Measurements from ENCODE around the gene GOLGB1.

The GOLGB1 gene

GRCh38 chr3:121660356-121661171, 89.0 kb downstream of the GOLGB1 start, which contains the start of gene HCLS1:
Gene HCLS1 (minus strand): TSS chr3:121660903. CDS start chr3:121658347, 2,556 bp downstream.
- Histone ChIP-seq H3K36me3 (ENCODE audit: insufficient read depth, low read length) (peaks cover 19% of the 10 kb centered on the region; the same call in 1 of the 2 replicates), H3K27ac (ENCODE audit: low read depth, low read length) (no peak within 1 kb of the TSS), H3K27me3 (ENCODE audit: insufficient read depth, low read length) (no peaks in the 10 kb centered on the region), H3K4me3 (ENCODE audit: low read depth, low read length) (no peak within 1 kb of the TSS), H3K79me2 (ENCODE audit: control insufficient read depth, insufficient read depth, low read length, unreplicated experiment) (no peaks in the 10 kb centered on the region), H2AFZ (ENCODE audit: low read length, unreplicated experiment) (no peak within 1 kb of the TSS), H3K4me1 (ENCODE audit: control insufficient read depth, insufficient read depth, low read length, unreplicated experiment) (peaks cover 6% of the 10 kb centered on the region)

GRCh38 chr3:121659586-121659985, 90.0 kb downstream of the GOLGB1 start:
- H3K27ac ChIP-seq (ENCODE audit: low read depth, low read length) = no peak overlapping the region
- no peak overlapping the region for H3K4me3 ChIP-seq (ENCODE audit: low read depth, low read length)
- no peak overlapping the region for H2AFZ ChIP-seq (ENCODE audit: low read length, unreplicated experiment)
- H3K4me1 ChIP-seq (ENCODE audit: control insufficient read depth, insufficient read depth, low read length, unreplicated experiment) = peaks cover 6% of the 10 kb centered on the region
- H3K79me2 ChIP-seq (ENCODE audit: control insufficient read depth, insufficient read depth, low read length, unreplicated experiment) = no peaks in the 10 kb centered on the region
- H3K27me3 ChIP-seq (ENCODE audit: insufficient read depth, low read length) = no peaks in the 10 kb centered on the region
- H3K36me3 ChIP-seq (ENCODE audit: insufficient read depth, low read length) = peaks cover 10% of the 10 kb centered on the region; the same call in 1 of the 2 replicates

GRCh38 chr3:121658716-121659435, 90.7 kb downstream of the GOLGB1 start:
- Histone ChIP-seq H3K4me1 (ENCODE audit: control insufficient read depth, insufficient read depth, low read length, unreplicated experiment) (peaks cover 6% of the 10 kb centered on the region), H3K4me3 (ENCODE audit: low read depth, low read length) (no peak overlapping the region), H2AFZ (ENCODE audit: low read length, unreplicated experiment) (no peak overlapping the region), H3K27me3 (ENCODE audit: insufficient read depth, low read length) (no peaks in the 10 kb centered on the region), H3K79me2 (ENCODE audit: control insufficient read depth, insufficient read depth, low read length, unreplicated experiment) (no peaks in the 10 kb centered on the region), H3K27ac (ENCODE audit: low read depth, low read length) (no peak overlapping the region), H3K36me3 (ENCODE audit: insufficient read depth, low read length) (peaks cover 7% of the 10 kb centered on the region; the same call in 1 of the 2 replicates)

GRCh38 chr3:121654493-121655385, 94.8 kb downstream of the GOLGB1 start:
- Histone ChIP-seq H3K4me3 (ENCODE audit: low read depth, low read length) (no peak overlapping the region), H3K79me2 (ENCODE audit: control insufficient read depth, insufficient read depth, low read length, unreplicated experiment) (no peaks in the 10 kb centered on the region), H2AFZ (ENCODE audit: low read length, unreplicated experiment) (no peak overlapping the region)

GRCh38 chr3:121651684-121652083, 97.9 kb downstream of the GOLGB1 start:
- H3K27ac ChIP-seq (ENCODE audit: low read depth, low read length) = 0 out of 2 replicates have a peak overlapping the region, but pooled peaks have one; percentile 17
- no peaks in the 10 kb centered on the region for H3K36me3 ChIP-seq (ENCODE audit: insufficient read depth, low read length)
- no peaks in the 10 kb centered on the region for H3K79me2 ChIP-seq (ENCODE audit: control insufficient read depth, insufficient read depth, low read length, unreplicated experiment)

More at GRCh38 chr3:121654493-121655385, 94.8 kb downstream of the GOLGB1 start:
- H3K27ac ChIP-seq (ENCODE audit: low read depth, low read length) = no peak overlapping the region
- peaks cover 12% of the 10 kb centered on the region for H3K4me1 ChIP-seq (ENCODE audit: control insufficient read depth, insufficient read depth, low read length, unreplicated experiment)
- no peaks in the 10 kb centered on the region for H3K27me3 ChIP-seq (ENCODE audit: insufficient read depth, low read length)
- H3K36me3 ChIP-seq (ENCODE audit: insufficient read depth, low read length) = no peaks in the 10 kb centered on the region

GRCh38 chr3:121649645-121650044, 99.9 kb downstream of the GOLGB1 start:
- no peaks in the 10 kb centered on the region for H3K27me3 ChIP-seq (ENCODE audit: insufficient read depth, low read length)
- H3K36me3 ChIP-seq (ENCODE audit: insufficient read depth, low read length) = no peaks in the 10 kb centered on the region
- H3K4me1 ChIP-seq (ENCODE audit: control insufficient read depth, insufficient read depth, low read length, unreplicated experiment) = peaks cover 22% of the 10 kb centered on the region
- no peaks in the 10 kb centered on the region for H3K79me2 ChIP-seq (ENCODE audit: control insufficient read depth, insufficient read depth, low read length, unreplicated experiment)
- no peak overlapping the region for H3K27ac ChIP-seq (ENCODE audit: low read depth, low read length)
- no peak overlapping the region for H3K4me3 ChIP-seq (ENCODE audit: low read depth, low read length)
- H2AFZ ChIP-seq (ENCODE audit: low read length, unreplicated experiment) = no peak overlapping the region

More at GRCh38 chr3:121651684-121652083, 97.9 kb downstream of the GOLGB1 start:
- Histone ChIP-seq H3K4me1 (ENCODE audit: control insufficient read depth, insufficient read depth, low read length, unreplicated experiment) (peaks cover 22% of the 10 kb centered on the region), H2AFZ (ENCODE audit: low read length, unreplicated experiment) (no peak overlapping the region), H3K4me3 (ENCODE audit: low read depth, low read length) (no peak overlapping the region), H3K27me3 (ENCODE audit: insufficient read depth, low read length) (no peaks in the 10 kb centered on the region)

- Histone ChIP-seq H3K4me1 (ENCODE audit: control insufficient read depth, insufficient read depth, low read length, unreplicated experiment) (peaks cover 22% of the 10 kb centered on the region), H3K27ac (ENCODE audit: low read depth, low read length) (no peak overlapping the region), H3K27me3 (ENCODE audit: insufficient read depth, low read length) (no peaks in the 10 kb centered on the region), H3K79me2 (ENCODE audit: control insufficient read depth, insufficient read depth, low read length, unreplicated experiment) (no peaks in the 10 kb centered on the region), H3K4me3 (ENCODE audit: low read depth, low read length) (no peak overlapping the region), H2AFZ (ENCODE audit: low read length, unreplicated experiment) (no peak overlapping the region), H3K36me3 (ENCODE audit: insufficient read depth, low read length) (no peaks in the 10 kb centered on the region)
Observed at GRCh38 chr3:121648219-121648958, 101.2 kb downstream of the GOLGB1 start.

GRCh38 chr3:121645054-121645453, 104.5 kb downstream of the GOLGB1 start:
- H2AFZ ChIP-seq (ENCODE audit: low read length, unreplicated experiment) = no peak overlapping the region
- H3K79me2 ChIP-seq (ENCODE audit: control insufficient read depth, insufficient read depth, low read length, unreplicated experiment) = no peaks in the 10 kb centered on the region
- H3K4me1 ChIP-seq (ENCODE audit: control insufficient read depth, insufficient read depth, low read length, unreplicated experiment) = peaks cover 12% of the 10 kb centered on the region
- H3K4me3 ChIP-seq (ENCODE audit: low read depth, low read length) = no peak overlapping the region
- H3K36me3 ChIP-seq (ENCODE audit: insufficient read depth, low read length) = no peaks in the 10 kb centered on the region
- H3K27ac ChIP-seq (ENCODE audit: low read depth, low read length) = no peak overlapping the region
- no peaks in the 10 kb centered on the region for H3K27me3 ChIP-seq (ENCODE audit: insufficient read depth, low read length)

- Histone ChIP-seq H3K4me1 (ENCODE audit: control insufficient read depth, insufficient read depth, low read length, unreplicated experiment) (no peaks in the 10 kb centered on the region), H3K36me3 (ENCODE audit: insufficient read depth, low read length) (no peaks in the 10 kb centered on the region), H3K27ac (ENCODE audit: low read depth, low read length) (no peak overlapping the region)
Observed at GRCh38 chr3:121642601-121643314, 106.8 kb downstream of the GOLGB1 start.

More at GRCh38 chr3:121642601-121643314, 106.8 kb downstream of the GOLGB1 start:
- no peaks in the 10 kb centered on the region for H3K27me3 ChIP-seq (ENCODE audit: insufficient read depth, low read length)
- no peak overlapping the region for H2AFZ ChIP-seq (ENCODE audit: low read length, unreplicated experiment)
- no peaks in the 10 kb centered on the region for H3K79me2 ChIP-seq (ENCODE audit: control insufficient read depth, insufficient read depth, low read length, unreplicated experiment)
- H3K4me3 ChIP-seq (ENCODE audit: low read depth, low read length) = no peak overlapping the region
